Endothelial cell of umbilical vein (primary cell): ENCODE measurements around the gene ADTRP. TPM values are rescaled to one million over a fixed set of nuclear protein-coding genes. Genes with fewer than 3 reads are reported as not detected.

Experiments used
- BruUV-seq: library from RNA; stranded (reverse); fragments of 400-500 nt; replicated peaks from 2 replicates; lab custom pipeline; 2021; lab: Mats Ljungman, UMichigan
- CTCF ChIA-PET: fragments of 300-600, 350-600 bp; sonication (Branson Sonifier 250); formaldehyde crosslinking; loops from one replicate; lab custom pipeline; 2021; ENCODE audit warnings: antibody characterized with exemption, inconsistent platforms; lab: Charles Lee
- POLR2A ChIA-PET: fragments of 300-600, 350-600 bp; sonication (Branson Sonifier 250); formaldehyde crosslinking; loops from one replicate; lab custom pipeline; 2021; ENCODE audit warnings: antibody characterized with exemption, inconsistent platforms; lab: Charles Lee
- DNase-seq: peaks from one replicate; pipeline ENCODE4 v3.0.0-alpha.2; 2011; ENCODE audit warnings: low read depth, low spot score
- FAIRE-seq: peaks from 2 replicates; lab custom pipeline; 2011; peaks lifted over from hg19 to GRCh38; lab: Jason Lieb, UNC
- H2AFZ ChIP-seq: 2 replicates; pipeline ENCODE4 v1.6.0; 2012; ENCODE audit warnings: low read depth, low read length, control low read depth, inconsistent platforms
- H3K27ac ChIP-seq: 2 replicates; pipeline ENCODE4 v1.5.1; 2011; ENCODE audit warnings: low read depth, mild to moderate bottlenecking, control low read depth, low read length, moderate library complexity; ENCODE audit not compliant: insufficient read depth
- H3K27me3 ChIP-seq, 2 experiments: 2 replicates each; pipeline versions ENCODE4 v1.6.0 to v1.6.1; 2011; ENCODE audit warnings: low read length in 2 of 2, mixed read lengths in 1 of 2; ENCODE audit not compliant: control insufficient read depth in 2 of 2, insufficient read depth in 2 of 2
- H3K36me3 ChIP-seq, 2 experiments: 2 replicates in 1 of 2; 3 replicates in 1 of 2; pipeline ENCODE4 v1.5.1; 2011; ENCODE audit warnings: low read length in 2 of 2, mild to moderate bottlenecking in 1 of 2, moderate library complexity in 1 of 2; ENCODE audit not compliant: control insufficient read depth in 2 of 2, insufficient read depth in 2 of 2; ENCODE audit errors: extremely low read depth in 1 of 2
- H3K4me1 ChIP-seq: 3 replicates; pipeline ENCODE4 v1.5.1; 2011; ENCODE audit warnings: mild to moderate bottlenecking, low read length; ENCODE audit not compliant: control insufficient read depth, insufficient read depth; ENCODE audit errors: extremely low read depth
- H3K4me2 ChIP-seq: 2 replicates; pipeline ENCODE4 v1.6.1; 2011; ENCODE audit warnings: low read length, control low read depth, mixed read lengths; ENCODE audit not compliant: insufficient read depth
- H3K4me3 ChIP-seq, 3 experiments: fragments of 200-600 bp in 1 of 3; sonication (generic), shearing (Covaris generic) in 1 of 3; replicated peaks in 1 of 3; 2 replicates each; pipeline ENCODE4 v1.5.1; 2011 to 2016; ENCODE audit warnings: control low read depth in 3 of 3, low read length in 3 of 3, mild to moderate bottlenecking in 2 of 3, inconsistent platforms in 1 of 3, low read depth in 1 of 3, moderate library complexity in 1 of 3; ENCODE audit not compliant: insufficient read depth in 1 of 3
- H3K79me2 ChIP-seq: 2 replicates; pipeline ENCODE4 v1.6.0; 2012; ENCODE audit warnings: low read length, inconsistent platforms; ENCODE audit not compliant: control insufficient read depth, insufficient read depth
- H3K9ac ChIP-seq: replicated peaks from 2 replicates; pipeline ENCODE3; 2011; ENCODE audit warnings: low read length, control low read depth; ENCODE audit not compliant: insufficient read depth; ENCODE audit errors: extremely low read depth
- H3K9me1 ChIP-seq: replicated peaks from 3 replicates; pipeline ENCODE4 v1.6.0; 2011; ENCODE audit warnings: mild to moderate bottlenecking, low read length; ENCODE audit not compliant: control insufficient read depth, insufficient read depth; ENCODE audit errors: extremely low read depth
- H3K9me3 ChIP-seq: replicated peaks from 2 replicates; pipeline ENCODE4 v1.5.1; 2012; ENCODE audit warnings: low read length, inconsistent platforms; ENCODE audit not compliant: control insufficient read depth, insufficient read depth
- H4K20me1 ChIP-seq: replicated peaks from 2 replicates; pipeline ENCODE3; 2011; ENCODE audit warnings: mild to moderate bottlenecking, low read length; ENCODE audit not compliant: control insufficient read depth, insufficient read depth; ENCODE audit errors: extremely low read depth
- EZH2 ChIP-seq: IDR thresholded peaks from 2 replicates; pipeline ENCODE4 v1.6.1; 2012; ENCODE audit warnings: borderline replicate concordance, low read depth, mild to moderate bottlenecking, moderate library complexity, low read length, inconsistent platforms; ENCODE audit not compliant: severe bottlenecking
- FOS ChIP-seq: IDR thresholded peaks from 2 replicates; pipeline ENCODE4 v1.6.1; 2011; ENCODE audit warnings: mild to moderate bottlenecking, low read length, moderate library complexity, borderline replicate concordance; ENCODE audit not compliant: insufficient read depth
- GATA2 ChIP-seq: IDR thresholded peaks from 2 replicates; pipeline ENCODE4 v1.7.0; 2011; ENCODE audit warnings: low read depth, mild to moderate bottlenecking, moderate library complexity, mixed read lengths, low read length; ENCODE audit not compliant: insufficient read length, insufficient read depth
- JUN ChIP-seq: IDR thresholded peaks from 2 replicates; pipeline ENCODE4 v1.6.1; 2011; ENCODE audit warnings: borderline replicate concordance, low read depth; ENCODE audit not compliant: insufficient read length, insufficient read depth
- MYC ChIP-seq: IDR thresholded peaks from one replicate; pipeline ENCODE4 v1.6.1; 2011; ENCODE audit warnings: mild to moderate bottlenecking, low read depth, low read length
- POLR2A ChIP-seq: IDR thresholded peaks from 2 replicates; pipeline ENCODE4 v1.6.1; 2012; ENCODE audit warnings: low read depth, mild to moderate bottlenecking, control low read depth, low read length
- POLR2AphosphoS5 ChIP-seq: IDR thresholded peaks from 2 replicates; pipeline ENCODE4 v1.6.1; 2012; ENCODE audit warnings: low read depth, mild to moderate bottlenecking, control low read depth, low read length, moderate library complexity; ENCODE audit not compliant: insufficient read depth
- dilution Hi-C: fragments of 300-500 bp; cut with MboI; formaldehyde crosslinking; loops from one replicate; pipeline ENCODE4 v1.15.0; 2019; ENCODE audit warnings: low sequenced_read_pairs; ENCODE audit not compliant: extremely low pct_ligation_motif_present
- intact Hi-C: fragments of 100-400 bp; cut with micrococcal nuclease; formaldehyde crosslinking; loops from one replicate; pipeline ENCODE4 v1.10.0; 2022
- polyA plus RNA-seq, 4 experiments: library from polyadenylated mRNA; depleted of rRNA in 3 of 4; stranded (reverse) in 3 of 4; unstranded in 1 of 4; fragments of >200 nt; gene quantifications; 2 replicates each; pipeline versions ENCODE4 v1.2.1 to v1.2.3, GENCODE V29; 2011 to 2012; ENCODE audit warnings: missing spikeins in 1 of 4
- total RNA-seq: library from RNA; stranded (reverse); gene quantifications from 2 replicates; pipeline ENCODE4 v1.2.3, GENCODE V29; 2021
- TF ChIP-seq, protein P1 (sequence below): IDR thresholded peaks from 2 replicates; pipeline ENCODE4 v1.6.1; 2011; ENCODE audit not compliant: insufficient read depth, insufficient read length
- TF ChIP-seq, protein P2 (sequence below), 2 donors: IDR thresholded peaks; 1 replicate in 1 of 2; 2 replicates in 1 of 2; pipeline ENCODE4 v1.5.1; 2011; ENCODE audit warnings: low read length in 2 of 2, mild to moderate bottlenecking in 2 of 2, moderate library complexity in 2 of 2, control low read depth in 1 of 2, inconsistent platforms in 1 of 2, low read depth in 1 of 2; ENCODE audit not compliant: insufficient read depth in 1 of 2; ENCODE audit errors: extremely low read depth in 1 of 2

ADTRP gene
- total and polyA plus RNA-seq, 2 donors (not counting 3 experiments of a cell fraction or from before 2014, with no cell fraction given): 3.3 to 4.4 TPM

DNA sequence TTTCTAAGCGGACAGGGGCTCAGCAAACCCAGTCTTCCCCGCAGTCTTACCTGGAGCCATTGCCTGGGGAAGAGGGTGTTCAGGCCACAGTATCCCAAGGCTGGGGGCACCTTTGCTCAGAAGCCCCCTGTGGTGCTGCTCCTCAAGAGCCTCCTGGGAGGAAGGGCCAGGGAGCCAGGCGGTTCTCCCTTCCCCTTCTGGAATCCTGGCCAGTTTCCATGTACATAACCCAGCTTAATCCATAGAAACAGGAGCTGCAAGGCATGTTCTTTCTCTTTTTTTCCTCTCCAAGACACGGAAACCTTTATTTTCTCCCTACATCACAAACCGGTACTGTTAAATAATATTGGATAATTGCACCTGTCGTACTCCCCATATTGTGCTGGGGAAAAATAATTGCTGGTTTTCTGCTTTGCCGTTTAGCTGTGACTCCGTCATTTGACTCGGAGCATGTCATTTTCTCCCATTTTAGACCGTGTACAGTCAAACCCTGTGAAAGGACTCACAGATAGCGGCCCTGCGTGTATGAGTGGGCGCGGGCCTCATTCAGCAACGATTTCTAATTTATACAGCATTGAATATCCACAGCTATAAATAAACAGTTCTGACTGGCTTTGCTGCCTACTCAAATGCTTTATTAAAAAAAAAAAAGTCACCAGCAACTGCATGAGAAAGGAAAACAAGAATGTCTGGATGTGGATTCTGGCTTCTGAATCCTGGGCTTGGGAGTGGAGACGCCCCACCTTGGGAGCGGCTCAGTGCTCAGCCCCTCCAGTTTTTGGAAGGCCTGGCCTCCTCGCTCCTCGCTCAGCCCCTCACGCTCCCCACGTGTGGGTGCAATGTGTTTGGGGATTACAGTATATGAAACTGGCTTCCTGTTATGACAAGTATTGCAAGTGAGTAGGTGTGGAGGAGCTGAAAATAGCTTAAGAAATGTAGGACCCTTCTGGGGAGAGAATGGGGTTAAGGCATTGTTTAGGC, 67.3 kb downstream of the ADTRP start:
- no peaks in the 10 kb centered on the region for H3K9me3 ChIP-seq
- H3K27me3 ChIP-seq: no peaks in the 10 kb centered on the region
- no peak overlapping the region for H3K4me3 ChIP-seq
- H3K9me1 ChIP-seq: no peaks in the 10 kb centered on the region
- no peaks in the 10 kb centered on the region for H3K4me1 ChIP-seq
- dilution Hi-C loops: no loop called here
- H3K4me2 ChIP-seq: no peak overlapping the region
- H3K79me2 ChIP-seq: no peaks in the 10 kb centered on the region
- H3K9ac ChIP-seq: no peak overlapping the region
- no peaks in the 10 kb centered on the region for H3K36me3 ChIP-seq
- TF ChIP-seq MYC (no peak), FOS (no peak), EZH2 (no peak), POLR2AphosphoS5 (no peak), POLR2A (no peak), GATA2 (no peak), JUN (no peak)
- TF ChIP-seq, protein P1, sequence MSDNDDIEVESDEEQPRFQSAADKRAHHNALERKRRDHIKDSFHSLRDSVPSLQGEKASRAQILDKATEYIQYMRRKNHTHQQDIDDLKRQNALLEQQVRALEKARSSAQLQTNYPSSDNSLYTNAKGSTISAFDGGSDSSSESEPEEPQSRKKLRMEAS: no peak
- TF ChIP-seq, protein P2, sequence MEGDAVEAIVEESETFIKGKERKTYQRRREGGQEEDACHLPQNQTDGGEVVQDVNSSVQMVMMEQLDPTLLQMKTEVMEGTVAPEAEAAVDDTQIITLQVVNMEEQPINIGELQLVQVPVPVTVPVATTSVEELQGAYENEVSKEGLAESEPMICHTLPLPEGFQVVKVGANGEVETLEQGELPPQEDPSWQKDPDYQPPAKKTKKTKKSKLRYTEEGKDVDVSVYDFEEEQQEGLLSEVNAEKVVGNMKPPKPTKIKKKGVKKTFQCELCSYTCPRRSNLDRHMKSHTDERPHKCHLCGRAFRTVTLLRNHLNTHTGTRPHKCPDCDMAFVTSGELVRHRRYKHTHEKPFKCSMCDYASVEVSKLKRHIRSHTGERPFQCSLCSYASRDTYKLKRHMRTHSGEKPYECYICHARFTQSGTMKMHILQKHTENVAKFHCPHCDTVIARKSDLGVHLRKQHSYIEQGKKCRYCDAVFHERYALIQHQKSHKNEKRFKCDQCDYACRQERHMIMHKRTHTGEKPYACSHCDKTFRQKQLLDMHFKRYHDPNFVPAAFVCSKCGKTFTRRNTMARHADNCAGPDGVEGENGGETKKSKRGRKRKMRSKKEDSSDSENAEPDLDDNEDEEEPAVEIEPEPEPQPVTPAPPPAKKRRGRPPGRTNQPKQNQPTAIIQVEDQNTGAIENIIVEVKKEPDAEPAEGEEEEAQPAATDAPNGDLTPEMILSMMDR (IDR thresholded peaks at IDR 0.05; ENCODE audit: extremely low read depth in 1 of 2, insufficient read depth in 1 of 2, low read depth in 1 of 2, low read length in 2 of 2): no peak
- no peaks in the 10 kb centered on the region for H4K20me1 ChIP-seq
- CTCF ChIA-PET: no interaction called here
- no peak overlapping the region for H3K27ac ChIP-seq
- no peak for FAIRE-seq
- BruUV-seq: no TSS peak
- DNase-seq: no peak
- intact Hi-C loops: no loop called here
- POLR2A ChIA-PET: no interaction called here
- H2AFZ ChIP-seq: no peak overlapping the region
